Hematopoietic multipotent progenitor cell treated with erythropoietin and hydrocortisone succinate and interleukin-3 and kit ligand, for 6 days (in vitro differentiated cells): ENCODE measurements around the gene AFAP1.

Experiments
- DNase-seq: peaks from one replicate; pipeline ENCODE4 v3.0.0-alpha.2; 2015

AFAP1 gene

GRCh38 chr4:7747566-7747965 lies 192.1 kb downstream of the AFAP1 start:
- no peak for DNase-seq

GRCh38 chr4:7747062-7747385 lies 192.6 kb downstream of the AFAP1 start:
- no peak for DNase-seq

- DNase-seq, result no peak
Measured at GRCh38 chr4:7746351-7747061, 193.2 kb downstream of the AFAP1 start.

GRCh38 chr4:7745301-7745885 lies 194.3 kb downstream of the AFAP1 start:
- DNase-seq, result no peak

GRCh38 chr4:7744142-7744804 lies 195.4 kb downstream of the AFAP1 start:
- DNase-seq, result no peak

GRCh38 chr4:7742807-7743280 lies 196.8 kb downstream of the AFAP1 start:
- no peak for DNase-seq

DNA sequence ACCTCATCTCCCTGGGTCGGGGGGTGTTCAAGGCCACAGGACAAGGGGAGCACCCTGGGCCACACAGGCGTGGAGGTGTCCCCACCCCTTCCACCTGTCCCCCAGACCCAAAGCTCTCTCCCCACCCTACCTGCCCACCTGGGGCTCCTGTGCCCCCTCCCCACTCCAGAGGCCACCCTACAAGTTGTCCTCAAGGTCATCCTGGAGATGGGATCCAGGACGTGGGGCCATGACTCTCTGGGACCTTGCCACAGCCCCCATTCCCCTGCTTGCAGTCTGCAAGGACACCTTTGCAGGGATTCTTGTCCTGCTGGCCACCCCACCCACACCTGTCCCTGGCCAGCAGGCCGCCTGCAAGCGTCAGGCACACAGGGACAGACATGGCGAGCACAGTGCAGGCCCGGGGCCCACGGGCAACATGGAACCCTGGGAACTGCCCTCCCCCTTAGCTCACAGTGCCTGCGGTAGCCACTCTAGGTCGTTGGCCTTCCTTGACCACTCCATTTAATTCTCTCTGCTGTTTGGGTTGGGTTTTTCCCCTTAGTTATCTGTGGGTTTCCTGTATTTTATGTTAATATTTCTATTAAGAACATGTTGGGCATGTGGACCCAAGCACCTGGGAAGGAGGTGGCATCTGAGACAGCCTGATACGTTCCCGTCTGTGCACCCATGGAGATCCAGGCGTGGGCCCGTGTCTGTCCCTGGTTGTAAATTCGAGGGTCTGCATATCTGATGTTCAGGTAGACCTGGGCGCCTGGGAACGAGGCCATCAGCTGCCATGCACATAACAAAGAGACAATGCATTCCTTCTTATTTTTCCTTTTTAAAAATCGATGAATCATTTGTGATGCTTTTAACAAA lies 197.5 kb downstream of the AFAP1 start:
- DNase-seq, result no peak

DNA sequence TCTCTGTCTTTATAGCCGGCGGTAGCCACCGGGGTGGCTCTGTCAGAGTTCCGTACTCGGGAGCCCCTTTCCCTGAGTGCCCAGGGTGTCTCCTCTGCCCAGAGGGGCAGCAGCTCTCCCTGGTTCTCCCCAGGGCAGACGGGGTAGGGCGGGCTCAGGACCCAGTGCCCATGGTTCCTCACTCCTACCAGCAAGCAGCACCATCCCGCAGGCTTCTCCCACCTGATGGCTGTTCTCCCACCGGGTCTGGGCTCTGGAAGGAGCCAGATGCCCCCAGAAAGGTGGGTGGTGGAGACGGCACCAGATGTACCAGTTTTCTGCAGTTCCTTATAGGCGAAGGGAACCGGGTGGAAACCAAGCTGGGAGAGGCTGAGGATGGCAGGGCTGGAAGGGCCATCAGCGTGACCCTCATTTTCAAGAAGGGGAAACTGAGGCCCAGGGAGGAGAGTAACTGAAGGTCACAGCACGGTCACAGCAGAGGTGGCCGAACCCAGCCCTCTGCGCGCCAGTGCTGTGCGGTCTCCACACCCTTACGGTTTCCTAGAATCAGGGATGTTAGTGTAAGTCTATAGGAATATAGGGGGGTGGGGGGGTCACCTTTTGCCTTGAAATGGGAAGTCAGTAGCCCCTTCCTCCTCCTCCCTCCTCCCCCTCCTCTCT lies 198.7 kb downstream of the AFAP1 start:
- DNase-seq, result no peak

- no peak for DNase-seq
Measured at GRCh38 chr4:7739918-7740865, 199.5 kb downstream of the AFAP1 start.

DNA sequence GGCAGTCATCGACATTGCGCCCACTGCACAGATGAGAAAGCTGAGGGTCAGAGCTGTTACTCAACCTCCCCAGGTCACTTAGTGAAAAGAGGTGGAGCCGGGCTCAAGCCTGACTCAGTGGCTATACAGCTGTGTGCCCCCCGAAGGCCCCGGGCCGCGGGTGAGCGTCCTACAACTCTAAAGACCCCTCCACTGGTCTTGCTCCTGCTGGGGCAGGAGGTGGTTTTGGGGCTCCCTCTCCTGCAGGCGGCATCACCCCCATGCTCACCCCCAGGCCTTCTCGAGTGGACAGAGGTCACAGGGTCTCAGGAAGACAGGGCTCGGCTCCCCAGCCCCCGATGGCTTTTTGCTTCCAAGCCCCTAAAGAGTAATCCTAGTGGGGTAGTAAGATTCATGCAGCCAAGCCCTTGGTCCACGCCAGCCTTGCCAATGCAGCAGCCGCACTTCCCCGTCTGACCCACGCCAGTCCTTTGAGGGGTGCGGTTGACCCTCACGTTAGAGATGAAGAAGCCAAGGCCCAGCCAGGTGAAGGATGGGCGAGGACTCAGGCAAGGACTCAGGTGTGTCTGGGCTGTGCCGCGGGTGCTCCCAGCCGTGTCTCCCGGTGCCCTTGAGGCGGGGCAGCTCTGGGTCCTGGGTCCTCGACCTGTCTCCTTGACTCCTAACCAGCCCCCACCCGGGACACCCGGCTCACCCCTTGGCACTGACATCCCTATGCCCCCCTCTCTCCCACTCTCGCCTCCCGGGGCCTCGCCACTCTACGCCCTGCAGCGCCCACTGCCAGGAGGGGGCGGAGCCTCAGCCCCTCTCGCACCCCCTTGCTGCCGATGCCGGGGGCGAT lies 200.4 kb downstream of the AFAP1 start:
- DNase-seq, result no peak

- no peak for DNase-seq
Measured at GRCh38 chr4:7738458-7739076, 201.1 kb downstream of the AFAP1 start.

DNA sequence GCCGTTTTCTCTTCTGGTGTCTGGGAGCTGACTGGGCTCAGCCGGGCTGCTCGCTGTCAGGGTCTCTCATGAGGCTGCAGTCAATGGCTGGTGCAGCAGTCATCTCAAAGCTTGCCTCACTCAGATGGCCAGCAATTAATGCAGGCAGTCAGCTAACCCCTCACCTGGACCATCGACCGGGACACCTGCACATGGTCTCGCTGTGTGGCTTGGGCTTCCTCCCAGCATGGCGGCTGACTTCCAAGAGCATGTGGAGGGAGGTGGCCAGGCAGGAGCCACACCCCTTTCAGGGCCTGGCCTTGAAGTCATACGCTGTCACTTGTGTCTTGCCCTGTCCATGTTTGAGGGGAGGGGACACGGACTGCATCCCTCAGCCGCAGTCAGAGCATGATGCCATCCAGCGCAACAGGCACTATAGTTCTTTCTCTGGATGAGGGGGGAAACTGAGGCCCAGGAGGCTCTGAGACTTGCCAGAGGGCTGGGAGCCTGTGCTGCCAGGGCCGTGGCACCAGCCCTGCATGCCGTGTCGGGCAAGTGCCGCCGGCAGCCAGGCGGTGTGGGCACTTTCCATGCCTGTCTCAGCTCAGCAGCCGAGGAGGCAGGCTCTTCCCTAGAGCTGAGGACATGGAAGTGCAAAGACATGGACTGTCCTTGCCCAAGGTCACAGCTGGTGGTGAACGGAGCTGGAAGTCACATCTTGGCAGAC lies 201.8 kb downstream of the AFAP1 start:
- DNase-seq, result no peak

GRCh38 chr4:7737268-7737645 lies 202.4 kb downstream of the AFAP1 start:
- DNase-seq, result no peak

DNA sequence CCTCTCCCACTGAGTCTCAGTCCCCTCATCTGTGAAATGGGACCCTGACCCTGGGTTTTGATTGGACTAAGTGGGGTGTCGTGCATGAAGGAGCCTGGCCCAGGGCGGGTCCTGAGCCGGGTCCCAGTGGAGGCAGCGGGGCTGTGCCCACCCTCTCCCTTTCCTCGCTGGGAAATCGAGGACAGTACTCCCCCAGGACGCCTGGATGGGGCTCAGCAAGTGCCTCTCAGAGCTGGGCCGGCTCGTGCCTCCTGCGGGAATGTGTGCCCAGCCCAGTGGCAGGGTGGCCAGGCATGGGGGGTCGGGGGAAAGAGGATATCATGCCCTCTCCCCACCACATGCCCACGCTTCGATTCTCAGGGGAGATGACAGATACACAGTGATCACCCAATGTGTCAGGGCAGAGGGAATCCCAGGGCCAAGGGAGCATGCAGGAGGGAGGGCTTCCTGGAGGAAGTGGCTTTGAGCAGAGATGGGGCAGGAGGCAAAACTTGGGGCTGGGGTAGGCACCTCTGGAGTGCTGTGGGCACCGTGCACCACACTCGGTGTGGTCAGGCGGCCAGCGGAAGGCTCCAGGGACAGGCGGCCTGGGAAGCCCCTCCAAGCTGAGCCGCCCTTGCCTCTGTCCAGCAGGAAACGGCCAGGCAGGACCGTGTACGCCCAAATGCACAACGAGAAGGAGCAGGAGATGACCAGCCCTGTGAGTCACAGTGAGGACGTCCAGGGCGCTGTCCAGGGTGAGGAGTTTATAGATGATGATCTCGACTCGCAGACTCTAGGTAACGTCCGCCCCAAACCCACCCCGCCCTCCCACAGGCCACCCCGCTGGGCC lies 203.0 kb downstream of the AFAP1 start:
- no peak for DNase-seq

DNA sequence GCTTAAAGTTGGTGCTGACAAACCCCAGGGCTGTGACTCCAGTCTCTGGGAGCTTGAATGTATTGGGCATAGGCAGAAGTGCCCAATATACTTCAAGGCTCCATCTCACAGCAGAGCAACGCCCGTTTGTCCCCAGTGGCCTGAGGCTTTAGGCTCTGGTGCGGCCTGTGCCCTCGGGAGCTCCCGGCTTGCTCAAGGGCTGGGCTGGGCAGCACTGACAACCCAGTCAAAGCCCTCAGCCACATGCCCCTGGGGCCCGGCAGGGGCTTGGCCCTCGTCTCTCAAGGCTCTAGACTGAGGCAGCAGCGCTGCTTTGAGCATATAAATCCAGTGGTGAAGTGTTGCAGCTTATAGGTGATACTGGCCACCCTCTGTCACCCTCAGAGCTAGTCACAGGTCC lies 203.7 kb downstream of the AFAP1 start:
- no peak for DNase-seq

DNA sequence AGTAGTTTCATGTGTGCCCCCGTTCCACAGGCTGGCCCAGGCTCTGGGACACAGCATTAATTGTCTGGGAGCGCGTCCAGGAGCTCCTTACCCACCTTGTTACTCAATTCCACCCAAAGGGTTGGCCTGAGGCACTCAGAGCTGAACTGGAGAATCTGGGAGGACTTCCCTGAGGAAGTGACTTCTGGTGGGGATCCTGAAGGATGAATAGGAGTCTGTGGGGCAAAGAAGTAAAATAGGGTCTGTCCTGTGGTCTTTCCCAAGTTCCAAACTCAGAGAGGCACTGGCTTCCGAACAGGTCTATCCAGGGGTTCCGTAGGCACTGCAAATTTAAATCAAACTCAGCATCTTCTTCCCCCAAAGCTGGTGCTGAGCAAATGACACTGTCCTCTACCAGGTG lies 204.3 kb downstream of the AFAP1 start:
- no peak for DNase-seq

- DNase-seq, result no peak
Measured at GRCh38 chr4:7734651-7735260, 204.9 kb downstream of the AFAP1 start.
